CD4-positive, alpha-beta T cell treated with Interleukin-4 for 1 hour (primary cell): Measurements from ENCODE around the gene SORBS1.
A peak's percentile ranks its signal among the peaks of the same experiment; 100 is the strongest.

Experiments
- DNase-seq, 2 donors: peaks; one replicate each; pipeline ENCODE4 v3.0.0-alpha.2; 2020 to 2022

The SORBS1 gene

GRCh38 chr10:95561177-95561863 is at the start of gene SORBS1:
SORBS1 (minus strand) TSS chr10:95561371; CDS start chr10:95441135, 120,236 bp downstream.
- peak; percentile 90 to 92 for DNase-seq

DNA sequence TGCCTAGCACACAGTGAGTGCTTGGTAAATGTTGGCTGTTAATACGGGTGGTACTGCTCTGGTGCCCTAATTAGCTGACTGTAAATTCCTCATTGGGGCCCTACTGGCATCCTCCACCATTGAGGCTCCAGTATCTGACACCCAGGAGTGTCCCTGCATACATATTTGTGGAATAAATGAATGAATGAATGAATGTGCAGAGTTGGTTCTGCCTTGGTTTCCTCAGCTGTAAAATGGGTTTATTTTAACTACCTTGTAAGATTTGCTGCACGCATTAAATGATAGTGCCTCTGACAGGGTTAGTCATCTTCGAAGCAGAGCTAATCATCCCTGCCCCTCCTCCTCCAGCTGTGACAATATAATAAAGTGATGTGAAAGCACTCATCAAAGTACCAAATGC is 49.6 kb upstream of the SORBS1 start:
- DNase-seq: no peak

DNA sequence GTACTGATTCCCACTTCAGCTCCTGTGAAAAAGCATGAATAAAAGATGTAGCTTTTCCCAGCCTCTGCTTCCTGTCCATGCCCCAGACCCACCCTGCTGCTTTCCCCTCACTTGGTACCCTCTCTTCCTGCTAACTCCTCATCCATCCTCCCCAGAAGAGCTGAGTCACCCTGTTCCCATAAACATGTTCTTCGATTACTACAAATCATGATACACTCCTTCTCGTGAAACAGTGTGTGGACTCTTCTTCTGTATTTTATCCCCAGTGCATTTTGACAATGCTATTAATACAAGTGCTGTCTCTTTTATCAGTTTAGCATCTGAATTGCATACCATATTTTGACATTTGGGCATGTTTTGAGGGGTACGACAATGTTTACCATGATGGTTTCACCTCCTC is 45.8 kb upstream of the SORBS1 start:
- DNase-seq: no peak

GRCh38 chr10:95605163-95605562 is 44.0 kb upstream of the SORBS1 start:
- no peak for DNase-seq

DNA sequence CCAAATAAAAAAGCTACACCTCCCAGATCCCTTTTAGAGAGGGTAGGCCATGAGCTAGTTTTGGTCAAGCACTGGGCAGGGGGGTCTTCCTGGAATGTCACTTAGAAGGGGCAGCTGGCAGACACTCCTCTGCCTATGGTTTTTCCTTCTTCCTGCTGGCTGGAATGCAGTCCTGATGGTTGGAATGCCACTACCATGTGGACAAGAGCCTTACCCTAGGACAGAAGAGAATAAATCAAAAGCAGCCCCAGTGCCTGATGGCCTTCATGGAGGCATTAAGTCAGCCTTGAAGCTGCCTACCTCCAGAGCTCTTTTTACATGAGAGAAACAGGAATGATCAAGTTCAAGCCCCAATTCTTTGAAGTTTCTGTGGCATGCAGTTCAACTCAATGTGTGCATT is 43.5 kb upstream of the SORBS1 start:
- DNase-seq: no peak

- DNase-seq: no peak
These were observed 41.2 kb upstream of the SORBS1 start for GRCh38 chr10:95602382-95602781.

DNA sequence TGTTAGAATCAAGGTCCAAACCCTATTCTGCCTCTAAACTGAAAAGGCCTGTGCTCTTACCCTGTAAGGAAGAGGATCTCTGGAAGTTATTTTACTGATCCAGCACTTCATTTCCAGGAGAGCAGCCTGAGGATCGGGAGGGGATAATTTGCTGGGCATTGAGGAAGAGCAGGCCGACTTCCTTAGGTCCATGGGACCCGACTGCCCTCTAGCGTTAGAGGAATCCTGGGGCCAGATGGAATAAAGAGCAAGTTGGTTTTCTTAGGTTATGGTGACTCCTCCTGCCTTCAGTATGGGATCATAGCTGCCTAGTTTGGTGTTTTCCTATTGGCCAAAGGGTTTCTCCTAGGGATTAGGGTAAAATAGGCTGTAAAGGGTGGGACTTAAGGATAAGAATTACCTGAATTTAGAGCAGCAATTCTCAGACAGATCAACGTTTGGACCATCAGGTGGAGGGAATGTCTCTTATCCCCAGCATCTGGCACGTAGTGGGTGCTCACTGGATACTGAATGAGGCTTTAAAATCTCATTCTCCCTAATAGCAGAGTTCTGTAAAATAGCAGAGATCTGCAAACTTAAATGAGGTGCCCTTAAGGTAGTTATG is 40.0 kb upstream of the SORBS1 start:
- peak; percentile 33 to 47 for DNase-seq

DNA sequence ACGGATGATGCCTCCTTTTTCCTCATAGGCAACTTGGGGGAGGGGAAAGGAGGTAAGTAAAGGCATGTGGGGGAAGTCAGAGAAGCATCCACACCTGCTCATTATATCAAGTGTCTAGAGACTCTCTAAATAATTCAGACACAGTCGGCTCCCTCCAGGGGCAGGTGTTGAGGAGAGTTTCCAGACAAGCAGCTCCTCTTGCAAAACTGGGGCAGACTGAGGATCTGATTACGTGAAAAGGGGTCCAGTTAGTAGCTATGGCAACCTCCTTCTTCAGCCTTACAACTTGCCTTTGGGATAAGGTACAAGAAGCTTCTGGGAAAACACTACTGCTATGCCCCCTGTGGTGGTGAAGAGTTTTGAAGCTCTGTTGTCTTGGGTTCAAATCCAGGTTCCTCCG is 39.0 kb upstream of the SORBS1 start:
- no peak for DNase-seq

GRCh38 chr10:95597788-95598187 is 36.6 kb upstream of the SORBS1 start:
- no peak for DNase-seq

- no peak for DNase-seq
These were observed 26.9 kb upstream of the SORBS1 start for GRCh38 chr10:95588025-95588424.

- no peak for DNase-seq
These were observed 18.8 kb upstream of the SORBS1 start for GRCh38 chr10:95579835-95580535.

DNA sequence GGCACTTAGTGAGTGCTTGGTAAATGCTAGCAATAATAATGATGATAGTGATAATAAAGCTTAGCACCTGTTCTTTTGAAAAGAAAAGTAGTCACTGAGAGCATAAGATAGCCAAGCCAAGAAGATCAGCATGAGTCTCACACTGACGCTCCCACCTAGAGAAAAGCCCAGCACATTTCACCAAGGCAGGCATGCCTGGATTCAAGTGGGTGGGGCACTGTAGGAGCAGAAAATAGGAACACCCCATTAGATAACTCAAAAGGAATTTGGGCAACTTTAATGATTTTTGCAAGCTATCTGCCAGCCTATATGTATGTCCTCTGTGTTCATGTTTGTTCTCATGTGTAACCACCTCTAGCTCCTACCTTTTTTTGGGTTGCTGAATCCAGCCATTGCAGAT is 18.1 kb upstream of the SORBS1 start:
- no peak for DNase-seq

GRCh38 chr10:95578619-95579018 is 17.4 kb upstream of the SORBS1 start:
- DNase-seq: no peak

- no peak for DNase-seq
These were observed 13.6 kb upstream of the SORBS1 start for GRCh38 chr10:95574649-95575365.

DNA sequence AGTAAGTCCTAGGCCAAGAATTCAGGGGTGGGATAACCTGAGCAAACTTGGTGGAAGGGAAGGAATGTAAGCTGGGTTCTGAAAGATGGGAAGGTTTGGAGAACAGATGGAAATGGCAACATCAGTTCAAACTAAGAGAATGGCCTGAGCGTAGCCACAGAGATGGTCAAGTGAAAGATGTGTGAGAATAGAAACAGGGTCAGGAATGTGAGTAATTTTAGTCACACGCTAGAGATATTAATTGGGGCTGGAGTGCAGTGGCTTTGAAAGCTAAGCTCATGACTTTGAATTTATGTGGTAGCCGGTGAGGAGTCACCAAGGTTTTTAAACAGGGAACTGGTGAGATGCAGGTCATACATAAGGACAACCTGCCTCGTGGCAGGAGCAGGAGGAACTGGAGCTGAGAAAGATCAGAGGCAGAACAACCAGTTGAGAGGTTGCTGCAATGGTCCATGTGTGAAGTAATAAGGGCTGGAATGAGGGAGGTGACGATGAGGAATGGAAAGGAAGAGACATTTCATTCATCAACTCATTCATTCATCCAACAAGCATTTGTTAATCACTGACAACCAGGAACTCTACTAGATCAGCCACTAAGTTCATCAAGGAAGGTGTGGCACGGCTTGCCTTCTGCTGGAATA is 12.9 kb upstream of the SORBS1 start:
- no peak for DNase-seq

GRCh38 chr10:95573527-95573926 is 12.4 kb upstream of the SORBS1 start:
- no peak for DNase-seq

GRCh38 chr10:95572131-95572820 is 11.1 kb upstream of the SORBS1 start:
- no peak for DNase-seq

- DNase-seq: no peak
These were observed 10.2 kb upstream of the SORBS1 start for GRCh38 chr10:95571390-95571789.

DNA sequence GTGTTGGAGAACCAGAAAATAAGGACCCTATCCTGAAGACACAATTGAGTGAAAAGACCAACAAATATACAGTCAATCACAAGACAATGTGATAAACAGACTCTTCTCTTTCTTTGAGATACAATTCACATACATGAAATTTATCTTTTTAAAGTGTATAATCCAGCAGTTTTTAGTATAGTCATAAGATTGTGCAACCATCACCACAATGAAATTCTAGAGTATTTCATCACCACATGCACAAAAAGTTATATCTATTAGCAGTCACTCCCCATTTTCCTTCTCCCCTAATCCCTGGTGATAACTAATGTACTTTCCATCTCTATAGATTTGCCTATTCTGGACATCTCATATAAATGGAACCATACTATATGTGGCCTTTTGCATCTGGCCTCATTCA is 8.2 kb upstream of the SORBS1 start:
- no peak for DNase-seq

GRCh38 chr10:95567903-95568630 is 6.9 kb upstream of the SORBS1 start:
- no peak for DNase-seq

GRCh38 chr10:95566136-95566535 is 5.0 kb upstream of the SORBS1 start:
- DNase-seq: no peak

GRCh38 chr10:95565336-95565735 is 4.2 kb upstream of the SORBS1 start:
- DNase-seq: no peak
